ENCODE measurements around the gene ITLN1.

ITLN1 gene

GRCh38 chr1:160866695-160867260 lies 18.2 kb downstream of the ITLN1 start:
- TF ChIP-seq POLR2A (IDR thresholded peaks at IDR 0.05; ENCODE audit: low read depth, low read length) = no peak
- FAIRE-seq (no peak), DNase-seq (ENCODE audit: insufficient read length, low spot score) (no peak)

DNA sequence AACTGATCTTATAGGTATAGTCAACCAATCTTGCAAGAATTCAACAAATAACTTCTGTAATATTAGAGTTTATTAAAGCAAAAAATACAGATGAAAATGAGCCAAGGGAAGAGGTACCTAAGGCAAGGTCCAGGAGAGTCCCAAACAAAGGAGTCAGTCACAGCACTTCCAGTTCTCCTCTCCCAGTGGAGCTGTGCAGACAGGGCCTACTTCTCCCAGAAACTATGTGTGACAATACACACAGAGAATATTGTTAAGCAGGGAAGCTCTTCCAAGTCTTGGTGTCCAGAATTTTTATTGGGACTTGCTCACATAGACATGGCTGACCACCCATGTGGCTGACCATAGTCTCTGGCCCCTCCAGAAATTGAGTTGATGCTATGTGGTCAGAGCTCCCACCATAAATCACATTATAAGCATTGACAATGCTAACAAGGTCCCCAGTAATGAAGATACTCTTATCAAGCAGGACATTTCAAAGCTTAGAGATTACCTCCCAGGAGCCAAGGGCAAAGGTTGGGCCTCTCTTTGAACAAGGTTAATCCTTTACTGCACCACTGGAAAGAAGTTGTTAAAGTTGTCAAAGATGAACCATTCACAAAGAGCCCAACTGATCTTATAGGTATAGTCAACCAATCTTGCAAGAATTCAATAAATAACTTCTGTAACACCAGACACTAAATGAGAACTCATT lies 18.8 kb downstream of the ITLN1 start:
- FAIRE-seq = no peak
- no peak for DNase-seq (ENCODE audit: insufficient read length, low spot score)
- no peak for TF ChIP-seq POLR2A (IDR thresholded peaks at IDR 0.05; ENCODE audit: low read depth, low read length)

- FAIRE-seq (no peak), DNase-seq (ENCODE audit: insufficient read length, low spot score) (no peak)
- no peak for TF ChIP-seq POLR2A (IDR thresholded peaks at IDR 0.05; ENCODE audit: low read depth, low read length)
Observed at GRCh38 chr1:160865337-160865736, 19.6 kb downstream of the ITLN1 start.

DNA sequence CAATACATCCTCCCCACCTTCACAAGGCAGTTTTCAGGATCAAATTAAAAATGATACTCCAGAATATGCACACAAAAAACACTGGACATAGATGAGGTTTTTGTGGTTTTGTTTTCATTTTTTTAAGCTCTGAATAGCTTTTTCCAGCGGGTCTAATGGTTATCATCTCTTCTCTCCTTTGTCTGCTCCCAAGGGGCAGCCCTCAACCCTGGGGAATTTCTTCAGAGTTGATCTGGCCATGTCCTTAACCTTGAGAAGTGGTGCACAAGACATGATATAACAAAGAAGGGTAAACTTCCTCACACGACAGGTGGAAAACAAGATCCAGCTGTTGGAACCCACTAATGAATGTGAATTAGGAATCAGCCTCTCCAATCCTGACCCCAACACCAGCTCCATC lies 20.8 kb downstream of the ITLN1 start:
- FAIRE-seq = no peak

DNA sequence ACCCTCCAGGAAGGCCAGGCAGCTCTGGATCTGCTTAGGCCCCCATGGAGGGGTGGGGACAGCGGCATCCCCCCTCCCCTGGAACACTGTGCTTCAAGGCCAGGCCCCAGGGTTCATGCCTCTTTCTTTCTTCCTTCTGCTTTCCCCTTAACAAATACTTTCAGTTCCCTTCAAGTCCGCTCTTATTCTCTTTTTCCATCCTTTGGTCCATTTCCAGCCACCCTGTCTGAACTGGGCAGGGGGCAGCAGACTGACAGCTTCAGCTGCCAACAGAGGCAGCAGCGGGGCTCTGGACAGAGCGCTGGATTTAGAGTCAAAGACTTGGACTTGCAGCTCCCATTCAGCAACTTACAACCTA lies 21.2 kb downstream of the ITLN1 start:
- TF ChIP-seq POLR2A (IDR thresholded peaks at IDR 0.05; ENCODE audit: low read depth, low read length) = no peak
- DNase-seq (ENCODE audit: insufficient read length, low spot score) = no peak
- no peak for FAIRE-seq

More for the DNA sequence above, 20.8 kb downstream of the ITLN1 start:
- DNase-seq (ENCODE audit: insufficient read length, low spot score) = no peak
- TF ChIP-seq POLR2A (IDR thresholded peaks at IDR 0.05; ENCODE audit: low read depth, low read length) = no peak

- no peak for TF ChIP-seq POLR2A (IDR thresholded peaks at IDR 0.05; ENCODE audit: low read depth, low read length)
Observed at GRCh38 chr1:160863061-160863773, 21.8 kb downstream of the ITLN1 start.

DNA sequence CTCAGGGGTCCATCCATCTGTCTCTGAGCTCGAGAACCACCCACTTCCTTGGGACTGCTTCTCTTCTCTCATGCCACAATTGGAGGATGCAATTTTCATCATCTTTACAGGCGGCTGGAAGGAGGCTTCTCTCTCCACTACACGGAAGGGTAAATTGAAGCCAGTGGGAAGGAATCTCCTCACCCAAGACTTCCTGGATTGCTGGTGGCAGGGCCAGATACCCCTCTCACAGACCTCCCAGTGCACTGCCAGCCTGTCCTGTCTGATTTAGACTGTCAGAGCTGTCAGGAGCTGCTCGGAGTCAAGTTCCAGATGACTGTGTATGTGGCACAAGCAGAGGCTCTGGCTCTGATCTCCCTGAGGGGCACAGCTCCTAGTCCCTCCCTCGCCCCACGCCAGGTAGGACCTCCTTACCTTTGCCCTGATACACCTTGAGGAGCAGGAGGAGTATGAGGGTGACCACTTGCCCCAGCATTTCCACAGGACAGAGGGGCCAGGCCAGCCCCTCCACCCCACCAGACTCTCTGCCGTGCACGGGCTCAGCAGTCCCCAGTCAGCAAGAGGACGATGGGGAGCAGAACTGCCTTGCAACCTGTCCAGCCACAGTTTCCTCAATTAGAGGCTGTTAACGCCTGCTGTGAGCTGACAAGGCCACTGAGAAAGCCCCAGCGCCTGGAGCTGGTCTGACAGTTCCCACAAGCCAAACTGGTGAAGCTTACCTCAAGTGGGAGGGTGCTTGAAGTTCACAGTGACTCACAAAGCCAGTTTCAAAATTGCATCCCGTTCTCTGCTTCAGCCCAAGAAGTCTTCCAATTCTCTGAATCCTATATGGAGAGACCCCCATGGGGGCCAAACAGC lies 22.5 kb downstream of the ITLN1 start, which contains the start of gene CD244:
Gene CD244 (minus strand): TSS at position 685 of the 858 bp plus-strand sequence. CDS start 210 bp downstream, at position 475.
- DNase-seq (ENCODE audit: insufficient read length, low spot score) = no peak
- no peak for FAIRE-seq

More at GRCh38 chr1:160863061-160863773, 21.8 kb downstream of the ITLN1 start:
- FAIRE-seq (no peak), DNase-seq (ENCODE audit: insufficient read length, low spot score) (no peak)

GRCh38 chr1:160860840-160861505 lies 24.0 kb downstream of the ITLN1 start:
- no peak for FAIRE-seq
- DNase-seq (ENCODE audit: insufficient read length, low spot score) = no peak
- no peak for TF ChIP-seq POLR2A (IDR thresholded peaks at IDR 0.05; ENCODE audit: low read depth, low read length)

More for the DNA sequence above, 22.5 kb downstream of the ITLN1 start, which contains the start of gene CD244:
- TF ChIP-seq POLR2A (IDR thresholded peaks at IDR 0.05; ENCODE audit: low read depth, low read length) = no peak

- no peak for TF ChIP-seq POLR2A (IDR thresholded peaks at IDR 0.05; ENCODE audit: low read depth, low read length)
- DNase-seq (ENCODE audit: insufficient read length, low spot score) (no peak), FAIRE-seq (no peak)
Observed at GRCh38 chr1:160859166-160859565, 25.8 kb downstream of the ITLN1 start.

GRCh38 chr1:160858507-160858906 lies 26.5 kb downstream of the ITLN1 start:
- no peak for DNase-seq (ENCODE audit: insufficient read length, low spot score)
- TF ChIP-seq POLR2A (IDR thresholded peaks at IDR 0.05; ENCODE audit: low read depth, low read length) = no peak
- FAIRE-seq = no peak

DNA sequence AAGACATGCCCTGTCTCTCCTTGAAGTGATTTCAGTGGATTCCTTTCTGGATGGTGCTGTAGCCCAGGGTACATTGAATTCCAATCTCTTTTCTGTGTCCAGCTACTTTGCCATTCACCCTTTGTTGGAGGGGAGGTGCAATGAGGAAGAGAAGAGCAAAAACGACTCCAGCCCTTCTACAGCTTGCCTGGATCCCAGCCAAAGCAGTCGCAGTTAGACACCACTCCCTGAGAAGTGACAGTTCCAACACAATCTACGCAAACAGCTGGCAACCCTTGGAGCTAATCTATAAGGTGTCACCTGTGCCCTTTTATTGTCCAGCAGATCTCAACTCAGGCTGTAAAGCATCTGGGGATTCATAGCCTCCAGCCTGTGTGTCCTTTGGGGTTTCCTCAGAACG lies 26.9 kb downstream of the ITLN1 start:
- DNase-seq (ENCODE audit: insufficient read length, low spot score) (no peak), FAIRE-seq (no peak)
- TF ChIP-seq POLR2A (IDR thresholded peaks at IDR 0.05; ENCODE audit: low read depth, low read length) = no peak

- DNase-seq (ENCODE audit: insufficient read length, low spot score) (no peak), FAIRE-seq (no peak)
- TF ChIP-seq POLR2A (IDR thresholded peaks at IDR 0.05; ENCODE audit: low read depth, low read length) = no peak
Observed at GRCh38 chr1:160855181-160855981, 29.6 kb downstream of the ITLN1 start.
